H1 (cell line): ENCODE results near the gene TBC1D22A. TPM values are rescaled to one million over a fixed set of nuclear protein-coding genes. Genes with fewer than 3 reads are reported as not detected.

Source experiments
- polyA plus RNA-seq, 7 experiments: library from polyadenylated mRNA; depleted of rRNA in 3 of 7; stranded (reverse) in 5 of 7; unstranded in 2 of 7; fragments of >200 nt in 5 of 7; fragments of 200-250 nt in 2 of 7; gene quantifications; 1 replicate in 5 of 7; 2 replicates in 1 of 7; 4 replicates in 1 of 7; pipeline versions ENCODE4 v1.2.1 to v1.2.3, GENCODE V29; 2011 to 2013; ENCODE audit warnings: missing spikeins in 2 of 7, mixed read lengths in 2 of 7
- total RNA-seq: library from RNA; stranded (reverse); fragmentation: NEBNext Ultra II Directional; extraction: Animal tissue kit (Norgen Biotek cat#: 25700); gene quantifications from 2 replicates; pipeline ENCODE4 v1.2.1, GENCODE V29; 2021
- TF ChIP-seq, protein P1 (sequence below): fragments of 300-600 bp; sonication (generic); IDR thresholded peaks from 2 replicates; pipeline ENCODE4 v1.7.1; 2012; ENCODE audit warnings: low read length, moderate library complexity, mild to moderate bottlenecking, inconsistent platforms; ENCODE audit not compliant: insufficient replicate concordance

Gene TBC1D22A
- total and polyA plus RNA-seq, 2 of the 8 experiments (the other 6 are each of a cell fraction or from before 2014, with no cell fraction given): 11.9 to 18.4 TPM

DNA sequence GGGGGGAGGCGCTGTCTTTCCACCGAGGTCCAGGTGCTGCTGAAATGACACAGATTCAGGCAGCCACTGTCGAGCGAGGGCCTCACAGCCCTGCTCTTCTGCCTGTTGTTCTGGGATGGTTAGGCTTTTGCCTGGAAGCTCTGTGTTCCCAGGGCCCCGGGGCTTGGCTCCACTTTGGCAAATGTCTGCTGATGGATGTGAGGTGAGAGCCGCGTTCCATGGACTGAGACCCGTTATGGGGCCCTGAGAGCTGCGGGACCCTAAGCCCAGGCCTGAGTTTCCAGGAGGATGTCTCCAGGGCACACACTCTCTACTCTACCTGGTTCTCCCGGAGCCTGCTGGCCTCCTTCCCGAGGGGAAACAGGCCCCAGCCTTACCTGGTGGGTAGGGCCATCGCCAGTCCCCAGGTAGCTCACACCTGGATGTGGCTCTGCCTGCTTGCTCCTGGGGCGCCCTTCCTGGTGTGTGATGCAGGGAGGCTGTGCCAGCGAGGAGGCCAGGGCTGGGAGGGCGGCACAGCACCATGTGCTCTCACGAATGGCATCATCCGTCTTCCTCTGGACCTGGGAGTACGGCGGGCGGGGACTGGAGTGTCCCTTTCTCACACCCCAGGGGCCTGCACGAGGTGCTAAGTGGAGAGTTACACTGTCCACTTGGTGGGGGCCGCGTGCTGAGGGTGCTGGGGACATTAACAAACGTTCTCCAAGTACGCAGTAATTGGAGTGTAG is 435.5 kb downstream of the TBC1D22A start (continued):
- TF ChIP-seq, protein P1, sequence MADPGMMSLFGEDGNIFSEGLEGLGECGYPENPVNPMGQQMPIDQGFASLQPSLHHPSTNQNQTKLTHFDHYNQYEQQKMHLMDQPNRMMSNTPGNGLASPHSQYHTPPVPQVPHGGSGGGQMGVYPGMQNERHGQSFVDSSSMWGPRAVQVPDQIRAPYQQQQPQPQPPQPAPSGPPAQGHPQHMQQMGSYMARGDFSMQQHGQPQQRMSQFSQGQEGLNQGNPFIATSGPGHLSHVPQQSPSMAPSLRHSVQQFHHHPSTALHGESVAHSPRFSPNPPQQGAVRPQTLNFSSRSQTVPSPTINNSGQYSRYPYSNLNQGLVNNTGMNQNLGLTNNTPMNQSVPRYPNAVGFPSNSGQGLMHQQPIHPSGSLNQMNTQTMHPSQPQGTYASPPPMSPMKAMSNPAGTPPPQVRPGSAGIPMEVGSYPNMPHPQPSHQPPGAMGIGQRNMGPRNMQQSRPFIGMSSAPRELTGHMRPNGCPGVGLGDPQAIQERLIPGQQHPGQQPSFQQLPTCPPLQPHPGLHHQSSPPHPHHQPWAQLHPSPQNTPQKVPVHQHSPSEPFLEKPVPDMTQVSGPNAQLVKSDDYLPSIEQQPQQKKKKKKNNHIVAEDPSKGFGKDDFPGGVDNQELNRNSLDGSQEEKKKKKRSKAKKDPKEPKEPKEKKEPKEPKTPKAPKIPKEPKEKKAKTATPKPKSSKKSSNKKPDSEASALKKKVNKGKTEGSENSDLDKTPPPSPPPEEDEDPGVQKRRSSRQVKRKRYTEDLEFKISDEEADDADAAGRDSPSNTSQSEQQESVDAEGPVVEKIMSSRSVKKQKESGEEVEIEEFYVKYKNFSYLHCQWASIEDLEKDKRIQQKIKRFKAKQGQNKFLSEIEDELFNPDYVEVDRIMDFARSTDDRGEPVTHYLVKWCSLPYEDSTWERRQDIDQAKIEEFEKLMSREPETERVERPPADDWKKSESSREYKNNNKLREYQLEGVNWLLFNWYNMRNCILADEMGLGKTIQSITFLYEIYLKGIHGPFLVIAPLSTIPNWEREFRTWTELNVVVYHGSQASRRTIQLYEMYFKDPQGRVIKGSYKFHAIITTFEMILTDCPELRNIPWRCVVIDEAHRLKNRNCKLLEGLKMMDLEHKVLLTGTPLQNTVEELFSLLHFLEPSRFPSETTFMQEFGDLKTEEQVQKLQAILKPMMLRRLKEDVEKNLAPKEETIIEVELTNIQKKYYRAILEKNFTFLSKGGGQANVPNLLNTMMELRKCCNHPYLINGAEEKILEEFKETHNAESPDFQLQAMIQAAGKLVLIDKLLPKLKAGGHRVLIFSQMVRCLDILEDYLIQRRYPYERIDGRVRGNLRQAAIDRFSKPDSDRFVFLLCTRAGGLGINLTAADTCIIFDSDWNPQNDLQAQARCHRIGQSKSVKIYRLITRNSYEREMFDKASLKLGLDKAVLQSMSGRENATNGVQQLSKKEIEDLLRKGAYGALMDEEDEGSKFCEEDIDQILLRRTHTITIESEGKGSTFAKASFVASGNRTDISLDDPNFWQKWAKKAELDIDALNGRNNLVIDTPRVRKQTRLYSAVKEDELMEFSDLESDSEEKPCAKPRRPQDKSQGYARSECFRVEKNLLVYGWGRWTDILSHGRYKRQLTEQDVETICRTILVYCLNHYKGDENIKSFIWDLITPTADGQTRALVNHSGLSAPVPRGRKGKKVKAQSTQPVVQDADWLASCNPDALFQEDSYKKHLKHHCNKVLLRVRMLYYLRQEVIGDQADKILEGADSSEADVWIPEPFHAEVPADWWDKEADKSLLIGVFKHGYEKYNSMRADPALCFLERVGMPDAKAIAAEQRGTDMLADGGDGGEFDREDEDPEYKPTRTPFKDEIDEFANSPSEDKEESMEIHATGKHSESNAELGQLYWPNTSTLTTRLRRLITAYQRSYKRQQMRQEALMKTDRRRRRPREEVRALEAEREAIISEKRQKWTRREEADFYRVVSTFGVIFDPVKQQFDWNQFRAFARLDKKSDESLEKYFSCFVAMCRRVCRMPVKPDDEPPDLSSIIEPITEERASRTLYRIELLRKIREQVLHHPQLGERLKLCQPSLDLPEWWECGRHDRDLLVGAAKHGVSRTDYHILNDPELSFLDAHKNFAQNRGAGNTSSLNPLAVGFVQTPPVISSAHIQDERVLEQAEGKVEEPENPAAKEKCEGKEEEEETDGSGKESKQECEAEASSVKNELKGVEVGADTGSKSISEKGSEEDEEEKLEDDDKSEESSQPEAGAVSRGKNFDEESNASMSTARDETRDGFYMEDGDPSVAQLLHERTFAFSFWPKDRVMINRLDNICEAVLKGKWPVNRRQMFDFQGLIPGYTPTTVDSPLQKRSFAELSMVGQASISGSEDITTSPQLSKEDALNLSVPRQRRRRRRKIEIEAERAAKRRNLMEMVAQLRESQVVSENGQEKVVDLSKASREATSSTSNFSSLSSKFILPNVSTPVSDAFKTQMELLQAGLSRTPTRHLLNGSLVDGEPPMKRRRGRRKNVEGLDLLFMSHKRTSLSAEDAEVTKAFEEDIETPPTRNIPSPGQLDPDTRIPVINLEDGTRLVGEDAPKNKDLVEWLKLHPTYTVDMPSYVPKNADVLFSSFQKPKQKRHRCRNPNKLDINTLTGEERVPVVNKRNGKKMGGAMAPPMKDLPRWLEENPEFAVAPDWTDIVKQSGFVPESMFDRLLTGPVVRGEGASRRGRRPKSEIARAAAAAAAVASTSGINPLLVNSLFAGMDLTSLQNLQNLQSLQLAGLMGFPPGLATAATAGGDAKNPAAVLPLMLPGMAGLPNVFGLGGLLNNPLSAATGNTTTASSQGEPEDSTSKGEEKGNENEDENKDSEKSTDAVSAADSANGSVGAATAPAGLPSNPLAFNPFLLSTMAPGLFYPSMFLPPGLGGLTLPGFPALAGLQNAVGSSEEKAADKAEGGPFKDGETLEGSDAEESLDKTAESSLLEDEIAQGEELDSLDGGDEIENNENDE: no peak
